CD4-positive, alpha-beta T cell treated with Interleukin-4 for 1 hour (primary cell): Measurements from ENCODE around the gene OAT.
A peak's percentile ranks its signal among the peaks of the same experiment; 100 is the strongest.
"Not testable (repeated sequence)": the region's sequence is repeated elsewhere in the genome, so short reads cannot be mapped to it uniquely, and the experiment has no call there.

ENCODE experiments used
- DNase-seq, 2 donors: peaks; one replicate each; pipeline ENCODE4 v3.0.0-alpha.2; 2020 to 2022

Gene OAT

DNA sequence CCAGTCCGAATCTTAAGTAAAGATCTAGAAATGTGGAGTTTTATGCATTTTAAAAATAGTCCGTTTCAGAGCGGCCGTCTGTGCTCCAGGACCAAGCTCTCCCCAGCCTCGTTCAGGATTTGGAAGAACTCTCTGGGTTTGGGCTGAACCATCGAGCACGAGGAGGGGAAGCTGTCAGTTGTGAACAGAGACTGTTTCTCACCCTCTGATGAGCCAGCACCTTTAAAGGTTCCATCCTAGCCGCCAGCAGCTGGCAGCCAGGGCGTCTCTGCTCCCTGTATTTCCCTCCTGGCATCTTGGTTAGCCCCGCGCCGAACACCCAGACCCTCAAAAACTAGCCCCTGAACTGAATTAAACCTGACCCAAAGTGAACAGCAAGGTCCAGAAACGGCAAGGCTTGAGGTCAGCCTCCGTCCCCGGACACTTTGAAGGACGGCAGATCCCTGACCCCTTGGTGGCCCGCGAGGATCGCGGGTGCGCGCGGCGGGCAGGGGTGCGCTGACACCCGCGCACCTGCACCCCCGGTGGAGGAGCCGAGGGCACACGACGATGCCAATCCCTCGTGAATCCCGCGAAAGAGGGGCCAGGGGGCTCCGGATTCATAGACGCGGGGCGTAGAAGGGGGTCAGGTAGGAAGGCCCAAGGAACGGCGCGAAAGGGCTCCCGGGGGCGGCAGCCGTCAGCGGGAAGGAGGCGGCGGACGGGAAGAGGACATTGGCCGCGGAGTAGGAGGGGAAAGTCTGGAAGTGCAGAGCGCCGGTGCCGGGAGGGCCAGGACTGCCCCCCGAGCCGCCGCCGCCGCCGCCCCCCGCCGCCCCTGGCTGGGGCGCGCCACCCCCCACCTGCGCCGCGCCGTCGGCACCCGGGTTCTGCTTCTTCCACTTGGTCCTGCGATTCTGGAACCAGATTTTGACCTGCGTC, 28.4 kb upstream of the OAT start:
- DNase-seq, result no peak

DNA sequence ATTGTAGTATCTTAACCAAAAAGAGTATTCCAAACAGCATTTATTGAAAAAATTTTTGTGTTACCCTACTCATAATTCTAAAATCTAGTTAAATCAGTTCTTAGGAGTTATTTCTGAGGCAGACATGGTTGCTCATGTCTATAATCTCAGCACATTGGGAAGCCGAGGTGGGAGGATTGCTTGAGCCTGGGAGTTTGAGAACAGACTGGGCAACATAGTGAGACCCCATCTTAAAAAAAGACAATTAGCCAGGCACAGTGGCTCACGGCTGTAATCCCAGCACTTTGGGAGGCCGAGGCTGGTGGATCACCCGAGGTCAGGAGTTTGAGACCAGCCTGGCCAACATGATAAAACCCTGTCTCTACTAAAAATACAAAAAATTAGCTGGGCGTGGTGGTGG, 23.0 kb upstream of the OAT start:
- not testable (repeated sequence) for DNase-seq

DNA sequence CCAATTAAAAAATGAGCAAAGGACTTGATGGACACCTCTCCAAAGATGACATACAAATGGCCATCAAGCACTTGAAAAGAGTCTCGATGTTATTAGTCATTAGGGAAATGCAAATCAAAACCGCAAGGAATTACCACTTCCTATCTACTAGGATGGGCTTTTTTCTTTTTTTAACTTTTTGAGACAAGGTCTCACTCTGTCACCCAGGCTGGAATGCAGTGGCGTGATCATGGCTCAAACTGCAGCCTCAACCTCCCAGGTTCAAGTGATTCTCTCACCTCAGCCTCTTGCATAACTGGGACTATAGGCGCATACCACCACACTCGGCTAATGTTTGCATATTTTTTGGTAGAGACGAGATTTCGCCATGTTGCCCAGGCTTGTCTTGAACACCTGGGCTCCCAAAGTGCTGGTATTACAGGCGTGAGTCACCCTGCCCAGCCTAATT, 17.5 kb upstream of the OAT start:
- no peak for DNase-seq

DNA sequence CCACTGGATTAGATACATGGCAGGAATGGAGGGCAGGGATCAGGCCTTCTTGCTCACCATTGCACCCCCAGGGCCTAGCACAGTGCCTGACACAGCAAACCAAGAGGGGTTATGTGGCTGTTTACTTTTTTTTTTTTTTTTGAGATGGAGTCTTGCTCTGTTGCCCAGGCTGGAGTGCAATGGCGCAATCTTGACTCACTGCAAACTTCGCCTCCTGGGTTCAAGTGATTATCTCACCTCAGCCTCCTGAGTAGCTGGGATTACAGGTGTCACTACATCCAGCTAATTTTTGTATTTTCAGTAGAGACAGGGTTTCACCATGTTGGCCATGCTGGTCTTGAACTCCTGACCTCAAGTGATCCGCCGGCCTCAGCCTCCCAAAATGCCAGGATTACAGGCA, 17.0 kb upstream of the OAT start:
- DNase-seq, result not testable (repeated sequence)

DNA sequence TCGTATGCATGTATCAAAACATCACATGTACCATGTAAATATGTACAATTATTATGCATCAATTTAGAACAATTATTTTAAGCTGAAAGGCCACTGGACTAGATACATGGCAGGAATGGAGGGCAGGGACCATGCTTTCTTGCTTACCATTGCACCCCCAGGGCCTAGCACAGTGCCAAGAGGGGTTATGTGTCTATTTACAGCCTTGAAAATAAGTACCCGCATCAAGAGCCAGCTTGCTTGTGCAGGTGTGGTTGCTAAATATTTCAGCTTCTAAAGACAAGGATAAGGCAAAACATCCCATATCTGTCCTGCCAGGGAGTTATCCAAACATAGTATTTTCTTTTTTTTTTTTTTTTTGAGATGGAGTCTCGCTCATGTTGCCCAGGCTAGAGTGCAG, 14.7 kb upstream of the OAT start:
- DNase-seq, result no peak

DNA sequence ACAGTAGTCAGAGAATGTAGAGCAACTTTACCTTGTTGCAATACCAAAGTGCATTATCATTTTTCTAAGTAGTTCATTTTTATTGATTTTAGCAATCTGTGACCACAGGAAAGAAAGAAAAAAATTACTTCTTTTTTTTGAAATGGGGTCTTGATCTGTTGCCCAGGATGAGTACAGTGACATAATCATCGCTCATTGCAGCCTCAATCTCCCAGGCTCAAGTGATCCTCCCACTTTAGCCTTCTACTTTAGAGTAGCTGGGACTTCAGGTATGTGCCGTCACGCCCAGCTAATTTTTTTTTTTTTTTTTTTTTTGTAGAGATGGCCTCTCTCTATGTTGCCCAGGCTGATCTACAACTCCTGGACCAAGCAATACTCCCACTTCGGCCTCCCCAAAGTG, 11.4 kb upstream of the OAT start:
- DNase-seq, result no peak

DNA sequence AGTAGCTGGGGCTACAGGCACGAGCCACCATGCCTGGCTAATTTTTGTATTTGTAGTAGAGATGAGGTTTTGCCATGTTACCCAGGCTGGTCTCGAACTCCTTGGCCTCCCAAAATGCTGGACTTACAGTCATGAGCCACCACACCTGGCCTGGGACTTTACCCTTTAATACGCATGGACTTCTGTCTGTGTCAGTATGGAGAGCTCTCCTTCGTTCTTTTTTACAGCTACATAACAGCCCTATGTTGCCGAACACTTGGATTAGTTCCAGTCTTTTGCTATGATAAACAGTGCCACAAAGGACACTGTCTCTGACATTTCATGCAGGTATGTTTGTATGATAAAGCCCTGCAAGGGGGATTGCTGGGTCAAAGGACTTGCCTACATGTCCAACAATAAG, 10.9 kb upstream of the OAT start:
- DNase-seq, result no peak

DNA sequence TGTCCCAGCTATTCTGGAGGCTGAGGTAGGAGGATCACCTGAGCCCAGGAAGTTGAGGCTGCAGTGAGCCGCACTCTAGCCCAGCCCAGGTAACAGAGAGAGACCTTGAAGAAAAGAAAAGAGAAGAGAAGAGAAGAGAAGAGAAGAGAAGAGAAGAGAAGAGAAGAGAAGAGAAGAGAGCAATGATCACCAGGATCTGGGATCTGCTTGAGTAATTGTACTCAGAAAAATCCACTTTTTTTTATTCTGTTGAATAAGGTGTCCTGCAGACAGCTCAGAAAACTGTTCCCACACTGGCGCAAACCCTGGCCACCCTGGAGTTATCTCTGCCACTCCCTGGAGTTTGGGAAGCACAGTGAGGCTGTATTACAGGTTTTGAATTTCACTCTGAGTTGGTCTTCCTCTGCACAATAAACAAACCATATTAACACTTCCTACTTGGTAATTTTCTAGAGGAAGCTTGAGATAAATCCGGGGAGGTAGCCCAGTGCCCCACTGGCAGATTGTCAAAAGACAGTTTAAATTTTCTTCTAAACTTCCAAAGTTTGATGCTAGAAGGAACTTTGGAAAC, 9.6 kb upstream of the OAT start:
- DNase-seq, result no peak

DNA sequence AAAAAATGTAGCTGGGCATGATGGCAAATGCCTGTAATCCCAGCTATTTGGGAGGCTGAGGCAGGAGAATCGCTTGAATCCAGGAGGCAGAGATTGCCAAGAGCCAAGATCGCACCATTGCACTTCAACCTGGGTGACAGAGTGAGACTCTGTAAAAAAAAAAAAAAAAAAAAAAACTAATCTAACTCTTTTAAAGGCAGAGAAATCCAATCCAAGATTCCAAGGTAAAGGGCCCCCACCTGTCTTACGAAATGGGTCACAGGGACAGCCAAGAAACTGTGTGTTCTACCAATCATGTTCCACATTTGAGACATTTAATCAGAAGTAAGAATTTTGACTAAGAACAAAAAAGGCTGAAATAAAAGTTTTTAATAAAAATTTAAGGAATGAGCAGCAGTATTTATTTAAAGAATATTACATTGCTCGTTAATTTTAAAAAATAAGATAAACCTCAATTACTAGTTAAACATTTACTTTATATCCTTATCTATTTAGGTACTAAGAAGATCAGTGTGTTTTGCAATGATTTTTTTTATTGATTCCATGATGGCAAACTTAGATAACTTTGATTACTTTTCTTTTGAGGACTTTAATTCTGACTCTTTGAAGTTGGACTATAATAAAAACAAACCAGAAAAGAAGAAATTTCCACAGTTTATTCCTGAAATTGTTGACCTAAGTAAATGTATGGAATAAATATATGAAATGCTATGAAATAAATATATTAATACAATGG, 6.7 kb upstream of the OAT start:
- DNase-seq, result no peak

DNA sequence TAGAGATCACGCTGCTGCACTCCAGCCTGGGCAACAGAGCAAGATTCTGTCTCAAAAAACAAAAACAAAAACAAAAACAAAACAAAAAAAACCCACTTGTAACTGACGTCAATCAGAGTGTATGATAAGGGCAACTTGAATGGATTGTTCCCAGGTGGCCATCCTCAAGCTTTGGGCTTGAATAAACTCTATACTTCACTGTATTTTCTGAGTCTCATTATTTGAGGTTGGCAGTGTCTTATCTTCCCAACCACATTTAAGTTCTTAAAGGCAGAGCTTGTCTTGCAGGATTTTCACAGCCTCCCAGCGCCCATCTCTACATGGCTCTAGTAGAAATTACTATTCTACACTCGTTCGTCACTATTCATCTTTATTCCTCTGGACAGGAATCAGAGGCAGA, 5.1 kb upstream of the OAT start:
- DNase-seq, result no peak

DNA sequence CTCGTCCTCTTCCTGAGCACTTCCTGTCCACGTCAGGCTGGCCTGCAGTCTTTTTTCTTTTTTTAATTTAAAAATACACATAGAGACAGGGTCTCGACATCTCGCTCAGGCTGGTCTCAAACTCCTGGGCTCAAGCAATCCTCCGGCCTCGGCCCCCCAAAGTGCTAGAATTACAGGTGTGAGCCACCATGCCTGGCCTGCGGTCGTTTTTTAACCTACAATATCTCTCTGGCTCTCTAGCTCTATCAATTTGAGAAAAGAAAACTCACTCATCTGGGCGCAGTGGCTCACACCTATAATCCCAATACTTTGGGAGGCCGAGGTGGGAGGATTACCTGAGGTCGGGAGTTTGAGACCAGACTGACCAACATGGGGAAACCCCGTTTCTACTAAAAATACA, 4.0 kb upstream of the OAT start:
- DNase-seq, result no peak

DNA sequence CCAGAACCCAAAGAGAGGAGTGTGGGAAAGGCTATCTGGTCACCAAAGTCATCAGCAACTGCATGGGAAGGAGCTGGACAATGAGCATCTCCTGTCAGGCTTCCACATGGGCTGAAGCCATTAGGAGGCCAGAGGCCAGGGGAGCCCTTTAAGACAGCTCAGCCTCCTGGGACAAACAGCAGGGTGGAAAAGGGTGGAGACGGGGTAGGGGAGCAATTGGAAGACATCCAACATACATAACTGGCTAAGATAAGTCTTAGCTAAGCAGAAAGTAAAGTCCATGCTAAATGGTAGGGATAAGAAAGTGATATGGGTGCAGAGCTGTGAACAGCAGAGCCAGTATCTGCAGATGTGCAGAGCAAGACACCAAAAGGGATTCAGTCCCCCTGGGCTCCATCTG, 1.5 kb upstream of the OAT start:
- DNase-seq, result no peak

DNA sequence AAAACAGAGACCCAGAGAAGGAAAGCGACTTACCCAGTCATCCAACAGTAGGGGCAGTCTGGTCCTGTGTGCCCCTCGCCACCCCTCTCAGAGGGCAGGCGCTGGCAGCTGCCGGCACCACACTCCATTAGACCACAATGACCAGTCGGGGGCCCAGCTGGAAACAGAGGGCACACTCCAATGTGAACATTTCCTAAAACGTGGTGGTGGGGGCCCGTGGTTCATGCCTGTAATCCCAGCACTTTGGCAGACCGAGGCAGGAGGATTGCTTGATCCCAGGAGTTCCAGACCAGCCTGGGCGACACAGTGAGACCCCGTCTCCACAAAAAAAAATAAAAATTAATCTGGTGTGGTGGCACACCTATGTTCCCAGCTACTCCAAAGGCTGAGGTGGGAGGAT, 912 bp upstream of the OAT start:
- no peak for DNase-seq

DNA sequence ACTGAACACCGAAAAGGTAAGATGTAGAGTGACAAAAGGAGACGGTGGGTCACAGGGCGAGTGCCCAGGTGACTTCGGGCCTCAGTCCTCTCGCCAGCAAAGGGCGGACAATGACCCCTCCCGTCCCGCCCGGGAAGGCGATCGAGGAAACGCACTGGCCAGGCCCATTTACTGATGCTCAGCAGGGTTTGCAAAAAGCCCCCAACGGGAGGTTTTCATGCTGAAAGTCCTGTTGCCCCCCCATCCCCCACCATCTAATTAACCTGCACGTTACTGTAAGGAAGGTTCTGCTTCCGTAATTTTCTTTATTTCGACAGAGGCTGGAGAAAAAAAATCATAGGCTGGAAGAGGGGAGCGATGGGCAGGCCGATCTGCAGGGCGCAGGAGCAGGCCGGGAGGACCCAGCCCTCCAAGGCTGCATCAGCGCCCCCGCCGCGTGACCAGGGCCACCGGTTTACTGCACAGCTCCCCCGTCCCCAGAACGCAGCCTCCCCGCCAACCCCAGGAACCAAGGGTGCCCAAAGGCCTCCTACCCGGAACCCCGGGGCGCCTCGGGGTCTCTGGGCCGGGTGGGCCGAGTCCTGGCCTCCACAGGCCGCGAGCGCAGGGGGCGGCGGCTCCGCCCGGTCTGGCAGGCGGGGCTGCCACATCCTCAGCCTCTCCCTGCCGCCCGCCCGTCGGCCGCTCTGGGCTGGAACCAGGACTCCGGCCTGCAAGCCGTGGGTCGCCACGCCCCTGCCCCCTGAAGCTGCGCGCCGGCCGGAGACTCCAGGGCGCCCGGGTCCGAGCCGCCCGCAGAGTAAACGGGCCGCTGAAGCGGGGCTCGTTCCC, 613 bp downstream of the OAT start:
- DNase-seq, result peak; percentile 43 to 44

DNA sequence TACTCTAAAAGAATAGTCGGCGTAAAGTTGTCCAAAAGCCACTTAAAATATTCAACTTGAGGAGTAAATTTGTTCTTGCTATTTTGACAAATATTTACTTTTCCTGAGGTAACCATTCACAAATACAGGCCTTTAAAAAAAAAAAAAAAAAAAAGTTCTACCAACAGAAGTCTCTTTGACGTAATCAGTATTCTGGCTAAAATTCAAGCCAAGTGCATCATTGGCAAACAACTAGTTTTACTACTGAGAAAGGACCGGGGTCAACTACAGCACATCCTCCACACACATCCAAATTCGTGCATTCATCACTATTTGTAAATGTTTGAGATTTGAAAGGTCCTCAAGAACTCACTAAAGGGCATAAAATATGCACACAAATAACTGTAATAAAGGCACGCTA, 2.0 kb downstream of the OAT start:
- DNase-seq, result no peak

DNA sequence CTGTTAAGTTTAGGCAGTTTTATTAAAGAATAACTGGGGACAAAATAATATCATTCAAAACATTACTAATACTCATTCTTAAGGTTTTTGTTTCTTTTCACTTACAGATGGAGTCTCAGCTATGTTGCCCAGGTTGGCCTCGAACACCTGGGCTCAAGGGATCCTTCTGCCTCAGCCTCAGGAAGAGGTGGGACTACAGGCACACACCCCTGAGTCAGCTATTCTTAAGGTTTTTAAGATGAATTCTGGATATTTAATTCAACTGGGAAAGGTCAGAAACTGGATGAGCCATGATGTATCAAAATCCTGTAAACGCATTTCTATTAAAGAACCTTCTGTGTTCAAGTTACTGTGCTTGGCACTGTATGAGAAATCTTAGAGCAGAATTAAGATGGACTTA, 3.5 kb downstream of the OAT start:
- no peak for DNase-seq

DNA sequence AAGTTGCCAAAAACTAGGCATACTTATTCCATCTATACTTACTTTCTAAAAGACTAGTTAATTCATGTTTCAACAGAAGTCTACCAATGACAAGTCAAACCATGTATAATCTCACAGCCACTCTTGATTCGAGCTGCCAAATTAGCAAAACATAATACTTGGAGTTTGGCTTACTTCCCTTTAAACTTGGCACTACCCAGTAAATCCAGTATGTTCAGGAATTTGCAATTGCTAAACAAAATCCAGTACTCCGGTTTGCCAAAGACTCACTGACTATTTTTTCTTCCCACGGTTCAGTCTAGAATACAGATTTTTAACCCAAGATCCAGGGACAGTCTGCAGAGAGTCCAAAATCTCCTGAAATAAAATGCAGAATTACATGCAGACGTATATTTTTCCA, 4.6 kb downstream of the OAT start:
- no peak for DNase-seq

DNA sequence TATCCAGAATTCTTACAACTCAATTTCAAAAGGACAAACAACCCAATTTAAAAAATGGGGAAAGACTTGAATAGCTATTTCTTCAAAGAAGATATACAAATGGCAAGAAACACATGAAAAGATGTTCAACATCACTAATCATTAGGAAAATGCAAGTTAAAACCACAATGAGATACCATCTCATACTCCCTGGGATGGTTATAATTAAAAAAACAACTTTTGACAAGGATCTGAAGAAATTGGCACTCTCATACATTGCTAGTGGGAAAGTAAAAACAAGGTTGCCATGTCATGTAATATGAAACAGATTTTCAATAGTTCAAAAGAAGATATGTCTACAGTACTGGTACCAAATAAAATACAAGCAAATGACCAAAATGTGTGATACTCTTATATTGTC, 9.0 kb downstream of the OAT start:
- no peak for DNase-seq

DNA sequence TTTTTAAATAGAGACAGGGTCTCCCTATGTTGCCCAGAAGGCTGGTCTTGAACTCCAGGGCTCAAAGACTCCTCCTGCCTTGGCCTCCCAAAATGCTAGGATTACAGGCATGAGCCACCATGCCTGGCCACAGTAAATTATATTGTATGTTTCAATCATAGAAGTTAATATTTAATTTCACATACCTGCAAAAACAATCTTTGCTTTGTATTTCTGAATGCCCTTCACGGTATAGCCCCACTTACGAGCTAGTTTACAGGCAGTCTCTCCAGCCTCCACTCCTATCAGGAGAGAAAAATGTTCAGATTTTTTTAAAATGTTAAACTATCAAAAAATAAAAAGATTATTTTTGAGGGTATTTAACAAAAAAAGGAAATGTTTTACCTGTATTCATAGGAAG, 10.4 kb downstream of the OAT start:
- DNase-seq, result no peak

DNA sequence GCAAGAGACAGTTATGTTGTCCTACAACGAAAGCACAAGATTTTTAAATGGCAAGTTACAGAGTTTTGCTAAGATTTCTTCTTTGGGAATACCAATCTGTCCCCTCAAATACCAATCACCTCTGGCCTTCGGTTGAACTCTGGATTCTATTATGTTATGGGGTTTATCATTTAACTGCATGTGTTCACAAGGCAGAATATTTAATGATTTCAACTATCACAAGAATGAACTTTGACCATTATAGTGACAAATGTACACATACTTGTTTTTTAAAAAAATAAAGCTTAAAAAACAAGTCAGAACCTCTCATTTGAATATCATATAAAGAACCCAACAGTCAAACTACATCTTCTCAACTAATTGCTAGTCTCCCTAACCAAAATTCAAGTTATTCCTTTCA, 11.3 kb downstream of the OAT start:
- DNase-seq, result no peak

DNA sequence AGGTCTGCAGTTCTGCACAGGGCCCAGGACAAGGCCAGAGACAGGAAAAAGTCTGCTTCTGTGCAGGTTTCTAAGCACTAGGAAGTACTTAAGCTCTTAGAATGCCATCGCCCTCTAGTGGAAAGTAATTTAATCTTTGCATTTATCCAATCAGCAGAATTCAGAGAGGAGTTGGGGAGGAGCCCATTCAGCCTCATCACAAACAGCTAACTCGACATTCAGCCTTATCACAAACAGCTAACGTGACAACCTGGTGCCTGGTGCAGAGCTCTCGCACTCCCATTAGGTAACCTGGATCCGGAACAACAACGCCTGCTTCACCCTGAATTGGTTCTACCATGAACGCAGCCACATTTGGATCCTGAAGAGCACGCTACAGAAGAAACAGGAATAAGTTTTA, 15.2 kb downstream of the OAT start:
- DNase-seq, result peak; percentile 34 to 80

DNA sequence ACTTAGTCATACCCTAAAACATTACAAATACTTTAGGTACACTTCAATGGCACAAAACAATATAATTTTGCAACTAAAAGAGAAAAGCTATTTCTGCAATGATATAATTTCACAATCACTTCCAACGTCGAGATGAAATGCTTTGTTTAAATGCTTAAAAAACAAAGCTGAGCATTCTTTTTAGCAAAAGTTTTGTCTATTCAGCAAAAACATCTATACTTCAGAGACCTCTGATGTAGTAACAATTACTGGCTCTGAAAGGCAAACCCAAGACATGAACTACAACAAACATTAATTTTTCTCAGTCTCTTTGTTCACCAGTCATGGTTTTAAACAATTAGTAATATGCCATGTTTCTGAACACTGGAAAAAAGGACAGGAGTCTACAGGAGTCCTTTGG, 16.4 kb downstream of the OAT start:
- no peak for DNase-seq

DNA sequence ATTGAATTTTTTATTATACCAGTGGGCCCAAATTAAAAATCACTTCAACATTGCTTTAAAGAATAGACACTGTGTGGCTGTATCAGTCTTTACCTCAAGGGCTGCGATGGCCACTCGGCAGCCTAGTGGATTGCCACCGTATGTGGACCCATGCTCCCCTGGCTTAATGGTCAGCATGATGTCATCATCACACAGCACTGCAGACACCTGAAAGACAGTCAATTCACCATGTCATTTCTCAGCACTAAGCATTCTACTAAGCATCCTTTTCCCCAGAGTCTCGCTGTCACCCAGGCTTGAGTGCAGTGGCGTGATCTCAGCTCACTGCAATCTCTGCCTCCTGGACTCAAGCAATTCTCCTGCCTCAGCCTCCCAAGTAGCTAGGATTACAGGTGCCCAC, 17.1 kb downstream of the OAT start:
- no peak for DNase-seq
